WTC11 (cell line): ENCODE results near the gene ADAT3.

ENCODE experiments used
- CREM ChIP-seq: sonication (generic); formaldehyde crosslinking; IDR thresholded peaks from 2 replicates; pipeline ENCODE4 v1.8.1; 2022; ENCODE audit warnings: mild to moderate bottlenecking, missing genetic modification reagents, moderate library complexity
- JUN ChIP-seq: sonication (generic); formaldehyde crosslinking; IDR thresholded peaks from 2 replicates; pipeline ENCODE4 v1.8.0; 2023; ENCODE audit warnings: mild to moderate bottlenecking, missing genetic modification reagents
- KAT7 ChIP-seq: sonication (generic); formaldehyde crosslinking; IDR thresholded peaks from 2 replicates; pipeline ENCODE4 v1.8.1; 2023; ENCODE audit warnings: missing genetic modification reagents, mild to moderate bottlenecking, borderline replicate concordance
- RELA ChIP-seq: sonication (generic); formaldehyde crosslinking; IDR thresholded peaks from 2 replicates; pipeline ENCODE4 v1.8.1; 2022; ENCODE audit warnings: missing genetic modification reagents, mild to moderate bottlenecking, borderline replicate concordance
- SP1 ChIP-seq: sonication (generic); formaldehyde crosslinking; conservative IDR thresholded peaks from 2 replicates; pipeline ENCODE4 v1.8.1; 2022; ENCODE audit warnings: missing genetic modification reagents
- ZNF121 ChIP-seq: sonication (generic); formaldehyde crosslinking; IDR thresholded peaks from 2 replicates; pipeline ENCODE4 v1.8.0; 2023; ENCODE audit warnings: missing genetic modification reagents
- ZNF263 ChIP-seq: sonication (generic); formaldehyde crosslinking; IDR thresholded peaks from 2 replicates; pipeline ENCODE4 v1.8.1; 2022; ENCODE audit warnings: low read depth, mild to moderate bottlenecking, moderate library complexity, missing genetic modification reagents
- TF ChIP-seq, protein P1 (sequence below): fragments of 200-600 bp; IDR thresholded peaks from 2 replicates; pipeline ENCODE4 v1.8.0; 2022; ENCODE audit warnings: antibody characterized with exemption
- TF ChIP-seq, protein P2 (sequence below): sonication (generic); formaldehyde crosslinking; IDR thresholded peaks from 2 replicates; pipeline ENCODE4 v1.8.1; 2022; ENCODE audit warnings: mild to moderate bottlenecking, moderate library complexity, missing genetic modification reagents

- no peak for TF ChIP-seq ZNF263 (CRISPR knock-in tag)
- no peak for TF ChIP-seq RELA (CRISPR knock-in tag)
- TF ChIP-seq, protein P1, sequence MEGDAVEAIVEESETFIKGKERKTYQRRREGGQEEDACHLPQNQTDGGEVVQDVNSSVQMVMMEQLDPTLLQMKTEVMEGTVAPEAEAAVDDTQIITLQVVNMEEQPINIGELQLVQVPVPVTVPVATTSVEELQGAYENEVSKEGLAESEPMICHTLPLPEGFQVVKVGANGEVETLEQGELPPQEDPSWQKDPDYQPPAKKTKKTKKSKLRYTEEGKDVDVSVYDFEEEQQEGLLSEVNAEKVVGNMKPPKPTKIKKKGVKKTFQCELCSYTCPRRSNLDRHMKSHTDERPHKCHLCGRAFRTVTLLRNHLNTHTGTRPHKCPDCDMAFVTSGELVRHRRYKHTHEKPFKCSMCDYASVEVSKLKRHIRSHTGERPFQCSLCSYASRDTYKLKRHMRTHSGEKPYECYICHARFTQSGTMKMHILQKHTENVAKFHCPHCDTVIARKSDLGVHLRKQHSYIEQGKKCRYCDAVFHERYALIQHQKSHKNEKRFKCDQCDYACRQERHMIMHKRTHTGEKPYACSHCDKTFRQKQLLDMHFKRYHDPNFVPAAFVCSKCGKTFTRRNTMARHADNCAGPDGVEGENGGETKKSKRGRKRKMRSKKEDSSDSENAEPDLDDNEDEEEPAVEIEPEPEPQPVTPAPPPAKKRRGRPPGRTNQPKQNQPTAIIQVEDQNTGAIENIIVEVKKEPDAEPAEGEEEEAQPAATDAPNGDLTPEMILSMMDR = no peak
- no peak for TF ChIP-seq CREM
- TF ChIP-seq ZNF121 = no peak
- TF ChIP-seq SP1 (CRISPR knock-in tag) = no peak
- no peak for TF ChIP-seq KAT7 (CRISPR knock-in tag)
- TF ChIP-seq, protein P2, sequence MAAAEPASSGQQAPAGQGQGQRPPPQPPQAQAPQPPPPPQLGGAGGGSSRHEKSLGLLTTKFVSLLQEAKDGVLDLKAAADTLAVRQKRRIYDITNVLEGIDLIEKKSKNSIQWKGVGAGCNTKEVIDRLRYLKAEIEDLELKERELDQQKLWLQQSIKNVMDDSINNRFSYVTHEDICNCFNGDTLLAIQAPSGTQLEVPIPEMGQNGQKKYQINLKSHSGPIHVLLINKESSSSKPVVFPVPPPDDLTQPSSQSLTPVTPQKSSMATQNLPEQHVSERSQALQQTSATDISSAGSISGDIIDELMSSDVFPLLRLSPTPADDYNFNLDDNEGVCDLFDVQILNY = no peak
- no peak for TF ChIP-seq JUN (CRISPR knock-in tag)
These were observed 414 bp upstream of the ADAT3 start for GRCh38 chr19:1904860-1905109.
